PFSK-1 (cell line): ENCODE results near the gene FAM13A.

Experiments used
- FOXP2 ChIP-seq: optimal IDR thresholded peaks from 2 replicates; pipeline ENCODE3; 2011; ENCODE audit warnings: borderline replicate concordance, control low read depth, inconsistent platforms; ENCODE audit not compliant: insufficient read depth; ENCODE audit errors: extremely low read length, extremely low read depth
- POLR2AphosphoS5 ChIP-seq: IDR thresholded peaks from 2 replicates; pipeline ENCODE4 v1.6.1; 2012; ENCODE audit warnings: low read depth, mild to moderate bottlenecking, control low read depth, low read length, moderate library complexity
- SIN3A ChIP-seq: IDR thresholded peaks from 2 replicates; pipeline ENCODE4 v1.6.1; 2012; ENCODE audit warnings: mild to moderate bottlenecking, low read length, moderate library complexity, borderline replicate concordance; ENCODE audit not compliant: insufficient read depth
- TAF1 ChIP-seq: IDR thresholded peaks from 2 replicates; pipeline ENCODE4 v1.6.1; 2012; ENCODE audit warnings: low read length, control low read depth, borderline replicate concordance; ENCODE audit not compliant: insufficient read depth
- TF ChIP-seq, protein P1 (sequence below), 2 experiments: IDR thresholded peaks; 2 replicates each; pipeline versions ENCODE4 v1.6.1 to v1.8.0; 2011 to 2012; ENCODE audit warnings: low read depth in 2 of 2, low read length in 2 of 2, control low read depth in 1 of 2, inconsistent platforms in 1 of 2, mild to moderate bottlenecking in 1 of 2, moderate library complexity in 1 of 2; ENCODE audit not compliant: insufficient read depth in 1 of 2

DNA sequence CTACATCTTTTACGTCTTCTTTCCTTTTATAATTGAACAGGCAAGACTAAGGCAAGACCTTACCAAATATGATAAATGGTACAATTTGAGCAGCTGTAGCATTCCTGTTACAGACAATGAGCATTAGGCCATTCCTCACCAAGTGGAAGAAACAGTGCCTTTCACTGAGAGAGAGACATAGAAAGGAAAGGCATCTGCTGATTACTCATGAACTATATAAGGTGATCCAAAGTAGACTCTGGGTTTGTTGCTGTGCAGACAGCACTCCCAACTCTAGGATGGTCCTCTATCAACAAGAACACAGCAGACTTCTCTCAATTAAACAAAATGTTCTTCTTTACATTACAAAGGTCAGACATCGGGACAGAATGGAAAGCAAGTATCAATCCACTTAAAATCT is 91.9 kb downstream of the FAM13A start:
- TF ChIP-seq POLR2AphosphoS5 (no peak), TAF1 (no peak), FOXP2 (no peak), SIN3A (no peak)
- TF ChIP-seq, protein P1, sequence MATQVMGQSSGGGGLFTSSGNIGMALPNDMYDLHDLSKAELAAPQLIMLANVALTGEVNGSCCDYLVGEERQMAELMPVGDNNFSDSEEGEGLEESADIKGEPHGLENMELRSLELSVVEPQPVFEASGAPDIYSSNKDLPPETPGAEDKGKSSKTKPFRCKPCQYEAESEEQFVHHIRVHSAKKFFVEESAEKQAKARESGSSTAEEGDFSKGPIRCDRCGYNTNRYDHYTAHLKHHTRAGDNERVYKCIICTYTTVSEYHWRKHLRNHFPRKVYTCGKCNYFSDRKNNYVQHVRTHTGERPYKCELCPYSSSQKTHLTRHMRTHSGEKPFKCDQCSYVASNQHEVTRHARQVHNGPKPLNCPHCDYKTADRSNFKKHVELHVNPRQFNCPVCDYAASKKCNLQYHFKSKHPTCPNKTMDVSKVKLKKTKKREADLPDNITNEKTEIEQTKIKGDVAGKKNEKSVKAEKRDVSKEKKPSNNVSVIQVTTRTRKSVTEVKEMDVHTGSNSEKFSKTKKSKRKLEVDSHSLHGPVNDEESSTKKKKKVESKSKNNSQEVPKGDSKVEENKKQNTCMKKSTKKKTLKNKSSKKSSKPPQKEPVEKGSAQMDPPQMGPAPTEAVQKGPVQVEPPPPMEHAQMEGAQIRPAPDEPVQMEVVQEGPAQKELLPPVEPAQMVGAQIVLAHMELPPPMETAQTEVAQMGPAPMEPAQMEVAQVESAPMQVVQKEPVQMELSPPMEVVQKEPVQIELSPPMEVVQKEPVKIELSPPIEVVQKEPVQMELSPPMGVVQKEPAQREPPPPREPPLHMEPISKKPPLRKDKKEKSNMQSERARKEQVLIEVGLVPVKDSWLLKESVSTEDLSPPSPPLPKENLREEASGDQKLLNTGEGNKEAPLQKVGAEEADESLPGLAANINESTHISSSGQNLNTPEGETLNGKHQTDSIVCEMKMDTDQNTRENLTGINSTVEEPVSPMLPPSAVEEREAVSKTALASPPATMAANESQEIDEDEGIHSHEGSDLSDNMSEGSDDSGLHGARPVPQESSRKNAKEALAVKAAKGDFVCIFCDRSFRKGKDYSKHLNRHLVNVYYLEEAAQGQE (IDR thresholded peaks at IDR 0.05; ENCODE audit: insufficient read depth in 1 of 2, low read depth in 2 of 2, low read length in 2 of 2), result no peak
